ENCODE results near the gene ST6GAL2. TPM values are rescaled to one million over a fixed set of nuclear protein-coding genes. Genes with fewer than 3 reads are reported as not detected.

The ST6GAL2 gene
- total RNA-seq, 2 donors from 2014 or later: 7.8 to 17.9 TPM

GRCh38 chr2:106831816-106832569 lies 54.0 kb downstream of the ST6GAL2 start:
- Histone ChIP-seq H3K9ac (ENCODE audit: extremely low read depth, low read length, poor library complexity, severe bottlenecking) (no peak overlapping the region), H3K36me3 (ENCODE audit: control insufficient read depth, insufficient read depth, low read length) (no peaks in the 10 kb centered on the region), H3K4me3 (ENCODE audit: low read length) (no peak overlapping the region), H3K27ac (ENCODE audit: low read depth, low read length) (no peak overlapping the region), H3K9me3 (ENCODE audit: control insufficient read depth, low read length) (no peaks in the 10 kb centered on the region), H3K27me3 (ENCODE audit: control insufficient read depth, insufficient read depth, low read length, poor library complexity, severe bottlenecking) (no peaks in the 10 kb centered on the region), H3K4me1 (ENCODE audit: control insufficient read depth, insufficient read depth, low read length) (peaks cover 14% of the 10 kb centered on the region)
- Mint-ChIP-seq H3K27ac (no peak overlapping the region), H3K4me1 (peaks cover 21% of the 10 kb centered on the region), H3K36me3 (ENCODE audit: low read depth) (peaks cover 10% of the 10 kb centered on the region), H3K4me3 (no peak overlapping the region), H3K9me3 (no peaks in the 10 kb centered on the region), H3K27me3 (ENCODE audit: insufficient read depth) (no peaks in the 10 kb centered on the region)
- no peak for TF ChIP-seq CTCF (conservative IDR thresholded peaks at IDR 0.05)
- 81 to 90% methylated on average over 2 to 6 of the region's 6 CpGs for WGBS, 2 experiments (ENCODE audit: insufficient coverage in 1 of 2, insufficient read length in 1 of 2)
- DNase-seq: no peak

- H3K27me3 ChIP-seq (ENCODE audit: control insufficient read depth, insufficient read depth, low read length, poor library complexity, severe bottlenecking): no peaks in the 10 kb centered on the region
- no peak overlapping the region for H3K27ac ChIP-seq (ENCODE audit: low read depth, low read length)
- no peaks in the 10 kb centered on the region for H3K9me3 ChIP-seq (ENCODE audit: control insufficient read depth, low read length)
- Mint-ChIP-seq H3K9me3 (no peaks in the 10 kb centered on the region), H3K4me3 (no peak overlapping the region), H3K27ac (no peak overlapping the region), H3K27me3 (ENCODE audit: insufficient read depth) (no peaks in the 10 kb centered on the region), H3K36me3 (ENCODE audit: low read depth) (peaks cover 14% of the 10 kb centered on the region), H3K4me1 (peaks cover 25% of the 10 kb centered on the region)
- no peak for DNase-seq
- H3K4me3 ChIP-seq (ENCODE audit: low read length): no peak overlapping the region
- H3K4me1 ChIP-seq (ENCODE audit: control insufficient read depth, insufficient read depth, low read length): peaks cover 14% of the 10 kb centered on the region
- 92 to 100% methylated on average over 1 to 3 of the region's 3 CpGs for WGBS, 2 experiments (ENCODE audit: insufficient coverage in 1 of 2, insufficient read length in 1 of 2)
- no peaks in the 10 kb centered on the region for H3K36me3 ChIP-seq (ENCODE audit: control insufficient read depth, insufficient read depth, low read length)
- H3K9ac ChIP-seq (ENCODE audit: extremely low read depth, low read length, poor library complexity, severe bottlenecking): no peak overlapping the region
- no peak for TF ChIP-seq CTCF (conservative IDR thresholded peaks at IDR 0.05)
These were observed 54.7 kb downstream of the ST6GAL2 start for GRCh38 chr2:106831241-106831640.

- no peak overlapping the region for H3K27ac Mint-ChIP-seq
- H3K4me3 ChIP-seq (ENCODE audit: low read length): no peak overlapping the region
- H3K27me3 Mint-ChIP-seq (ENCODE audit: insufficient read depth): no peaks in the 10 kb centered on the region
- TF ChIP-seq CTCF (conservative IDR thresholded peaks at IDR 0.05): no peak
- peaks cover 17% of the 10 kb centered on the region for H3K36me3 Mint-ChIP-seq (ENCODE audit: low read depth)
- H3K4me1 ChIP-seq (ENCODE audit: control insufficient read depth, insufficient read depth, low read length): peaks cover 14% of the 10 kb centered on the region
- no peaks in the 10 kb centered on the region for H3K9me3 Mint-ChIP-seq
- H3K27ac ChIP-seq (ENCODE audit: low read depth, low read length): no peak overlapping the region
- no peak for DNase-seq
- no peaks in the 10 kb centered on the region for H3K36me3 ChIP-seq (ENCODE audit: control insufficient read depth, insufficient read depth, low read length)
- H3K9ac ChIP-seq (ENCODE audit: extremely low read depth, low read length, poor library complexity, severe bottlenecking): no peak overlapping the region
- no peak overlapping the region for H3K4me3 Mint-ChIP-seq
- H3K4me1 Mint-ChIP-seq: peaks cover 25% of the 10 kb centered on the region
- H3K9me3 ChIP-seq (ENCODE audit: control insufficient read depth, low read length): peaks cover 6% of the 10 kb centered on the region
- 92 to 100% methylated on average over 5 to 7 of the region's 7 CpGs for WGBS, 2 experiments (ENCODE audit: insufficient coverage in 1 of 2, insufficient read length in 1 of 2)
- H3K27me3 ChIP-seq (ENCODE audit: control insufficient read depth, insufficient read depth, low read length, poor library complexity, severe bottlenecking): no peaks in the 10 kb centered on the region
These were observed 55.8 kb downstream of the ST6GAL2 start for GRCh38 chr2:106830191-106830590.
